Body of pancreas (tissue), 4 donors: ENCODE measurements around the gene WFIKKN1.

Experiments
- POLR2A ChIP-seq, 3 donors: fragments of 450-650 bp; IDR thresholded peaks; one replicate each; pipeline ENCODE4 v1.6.1; 2016; ENCODE audit warnings: antibody characterized with exemption in 3 of 3, mild to moderate bottlenecking in 2 of 3
- TF ChIP-seq, protein P1 (sequence below), 7 experiments: fragments of 450-650 bp in 4 of 7; fragments of 200-600 bp in 3 of 7; sonication (generic) in 3 of 7; IDR thresholded peaks; one replicate each; pipeline ENCODE4 v1.5.1; 2016 to 2019; ENCODE audit warnings: antibody characterized with exemption in 7 of 7

DNA sequence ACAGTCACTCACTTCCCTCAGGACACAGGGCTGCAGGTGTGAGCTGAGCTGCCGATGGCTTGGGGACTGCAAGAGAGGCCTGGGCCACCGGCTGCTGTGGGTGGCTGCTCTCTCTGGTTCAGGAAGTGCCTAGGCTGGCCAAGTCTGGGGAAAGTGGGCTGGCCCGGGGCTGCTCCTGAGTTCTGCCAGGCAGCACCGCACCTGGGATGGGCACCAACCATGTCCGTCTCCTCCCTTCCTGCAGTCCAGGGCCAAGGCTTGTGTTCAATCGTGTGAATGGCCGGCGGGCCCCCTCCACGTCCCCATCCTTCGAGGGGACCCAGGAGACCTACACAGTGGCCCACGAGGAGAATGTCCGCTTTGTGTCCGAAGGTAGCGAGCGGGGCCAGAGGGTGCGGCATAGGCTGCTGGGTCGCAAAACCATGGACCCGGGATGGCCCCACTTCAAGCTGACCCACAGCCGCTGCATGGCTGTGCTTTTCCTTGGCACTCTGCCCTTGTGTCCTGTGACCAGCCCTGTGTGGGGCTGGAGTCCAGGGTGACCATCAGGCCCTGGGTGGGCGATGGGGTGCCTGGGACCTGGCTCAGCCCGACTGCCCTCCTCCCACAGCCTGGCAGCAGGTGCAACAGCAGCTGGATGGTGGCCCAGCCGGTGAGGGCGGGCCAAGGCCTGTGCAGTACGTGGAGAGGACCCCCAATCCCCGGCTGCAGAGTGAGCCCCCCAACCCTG, 16.6 kb downstream of the WFIKKN1 start:
- TF ChIP-seq, protein P1, sequence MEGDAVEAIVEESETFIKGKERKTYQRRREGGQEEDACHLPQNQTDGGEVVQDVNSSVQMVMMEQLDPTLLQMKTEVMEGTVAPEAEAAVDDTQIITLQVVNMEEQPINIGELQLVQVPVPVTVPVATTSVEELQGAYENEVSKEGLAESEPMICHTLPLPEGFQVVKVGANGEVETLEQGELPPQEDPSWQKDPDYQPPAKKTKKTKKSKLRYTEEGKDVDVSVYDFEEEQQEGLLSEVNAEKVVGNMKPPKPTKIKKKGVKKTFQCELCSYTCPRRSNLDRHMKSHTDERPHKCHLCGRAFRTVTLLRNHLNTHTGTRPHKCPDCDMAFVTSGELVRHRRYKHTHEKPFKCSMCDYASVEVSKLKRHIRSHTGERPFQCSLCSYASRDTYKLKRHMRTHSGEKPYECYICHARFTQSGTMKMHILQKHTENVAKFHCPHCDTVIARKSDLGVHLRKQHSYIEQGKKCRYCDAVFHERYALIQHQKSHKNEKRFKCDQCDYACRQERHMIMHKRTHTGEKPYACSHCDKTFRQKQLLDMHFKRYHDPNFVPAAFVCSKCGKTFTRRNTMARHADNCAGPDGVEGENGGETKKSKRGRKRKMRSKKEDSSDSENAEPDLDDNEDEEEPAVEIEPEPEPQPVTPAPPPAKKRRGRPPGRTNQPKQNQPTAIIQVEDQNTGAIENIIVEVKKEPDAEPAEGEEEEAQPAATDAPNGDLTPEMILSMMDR (IDR thresholded peaks at IDR 0.05): no peak
- no peak for TF ChIP-seq POLR2A (IDR thresholded peaks at IDR 0.05)
